KOPT-K1 (cell line): ENCODE results near the gene TRNT1.

Source experiments
- H3K27ac ChIP-seq: fragments of 200-600 bp; sonication (generic); 2 replicates; pipeline ENCODE4 v1.5.1; 2016; ENCODE audit warnings: antibody characterized with exemption, mild to moderate bottlenecking, low read depth, low read length; ENCODE audit not compliant: poor library complexity, severe bottlenecking
- H3K36me3 ChIP-seq: fragments of 200-600 bp; sonication (generic); 2 replicates; pipeline ENCODE4 v1.5.1; 2017; ENCODE audit warnings: antibody characterized with exemption, mild to moderate bottlenecking, low read length, moderate library complexity; ENCODE audit not compliant: insufficient read depth
- H3K9me3 ChIP-seq: fragments of 200-600 bp; sonication (generic); 2 replicates; pipeline ENCODE4 v1.5.1; 2017; ENCODE audit warnings: antibody characterized with exemption, low read length, mild to moderate bottlenecking; ENCODE audit not compliant: insufficient read depth, poor library complexity, severe bottlenecking

Gene TRNT1

DNA sequence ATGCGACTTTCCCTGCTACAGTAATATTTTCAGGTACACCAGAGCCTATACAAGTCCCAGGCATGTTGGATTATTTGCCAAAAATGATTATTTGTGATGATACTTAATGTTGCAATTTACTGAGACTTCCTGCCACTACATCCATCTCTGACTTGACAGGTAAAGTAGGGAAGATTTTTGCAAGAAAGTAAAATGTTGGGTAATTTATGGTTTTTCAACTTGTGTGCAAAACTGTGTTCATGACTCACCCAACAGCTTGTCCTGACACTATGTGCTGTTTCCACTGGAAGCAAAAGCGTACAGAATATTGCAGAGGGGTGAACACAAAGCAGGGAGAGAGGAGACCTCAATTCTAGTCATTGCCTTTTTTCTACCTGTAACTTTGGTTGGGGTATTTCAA lies 58.1 kb downstream of the TRNT1 start:
- Histone ChIP-seq H3K9me3 (peaks cover 5% of the 10 kb centered on the region), H3K36me3 (no peaks in the 10 kb centered on the region), H3K27ac (no peak overlapping the region)

DNA sequence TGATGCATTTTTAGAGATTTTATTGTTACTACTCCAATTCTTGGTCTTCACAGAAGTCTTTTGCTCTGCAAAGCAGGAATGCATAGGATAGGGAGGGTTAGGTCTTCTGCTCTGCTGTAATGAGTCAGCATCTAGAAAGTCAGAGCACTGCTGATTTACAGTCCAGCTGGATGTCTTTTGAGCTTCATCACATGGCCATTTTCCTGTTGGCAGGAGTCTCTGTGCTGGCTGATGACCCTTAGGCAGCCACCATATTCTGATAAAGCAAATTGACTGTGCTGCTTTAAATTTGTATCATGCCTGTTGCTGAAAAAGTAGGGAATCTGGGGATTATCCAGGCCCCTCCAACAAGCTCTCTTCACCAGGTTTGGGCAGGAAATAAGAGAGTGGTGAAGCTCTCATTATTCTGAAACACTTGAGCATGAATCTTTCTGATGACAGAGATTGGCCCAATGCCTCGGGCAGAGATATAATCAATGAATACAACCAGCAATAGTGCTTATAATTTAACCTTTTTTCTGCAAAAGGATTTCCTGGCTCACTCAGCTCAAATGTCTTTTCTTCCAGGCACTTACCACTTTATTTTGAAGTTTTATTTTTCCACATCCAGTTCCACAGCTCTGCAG lies 62.5 kb downstream of the TRNT1 start:
- peaks cover 5% of the 10 kb centered on the region for H3K9me3 ChIP-seq
- H3K36me3 ChIP-seq: no peaks in the 10 kb centered on the region
- H3K27ac ChIP-seq: no peak overlapping the region

- H3K9me3 ChIP-seq: peaks cover 5% of the 10 kb centered on the region
- no peak overlapping the region for H3K27ac ChIP-seq
- H3K36me3 ChIP-seq: no peaks in the 10 kb centered on the region
These were observed 63.2 kb downstream of the TRNT1 start for GRCh38 chr3:3189961-3190360.

GRCh38 chr3:3191675-3192285 lies 65.0 kb downstream of the TRNT1 start:
- H3K9me3 ChIP-seq: peaks cover 3% of the 10 kb centered on the region
- peak overlapping the region; percentile 48 for H3K27ac ChIP-seq
- no peaks in the 10 kb centered on the region for H3K36me3 ChIP-seq

DNA sequence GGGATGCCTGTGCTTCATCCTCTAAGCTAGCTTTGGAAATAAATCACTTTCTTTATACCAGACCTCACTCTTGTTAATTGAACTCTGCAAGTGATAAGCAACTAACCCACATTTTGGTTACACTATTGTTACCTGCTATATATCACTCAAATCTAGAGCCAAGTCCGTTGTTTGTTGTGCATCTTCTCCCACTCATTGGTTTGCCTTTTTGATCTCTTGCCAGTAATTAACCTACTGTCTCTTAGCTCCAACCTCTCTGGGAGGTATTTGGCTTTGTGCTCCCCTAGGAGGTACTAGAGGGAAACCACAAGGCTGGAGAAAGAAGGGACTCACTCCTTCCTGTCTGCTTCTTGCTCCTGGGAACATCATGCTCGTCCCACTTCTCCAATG lies 65.5 kb downstream of the TRNT1 start:
- Histone ChIP-seq H3K9me3 (no peaks in the 10 kb centered on the region), H3K36me3 (no peaks in the 10 kb centered on the region), H3K27ac (peak overlapping the region; percentile 48)

GRCh38 chr3:3194861-3195260 lies 68.1 kb downstream of the TRNT1 start:
- H3K27ac ChIP-seq: no peak overlapping the region
- H3K36me3 ChIP-seq: no peaks in the 10 kb centered on the region

GRCh38 chr3:3196148-3196861 lies 69.6 kb downstream of the TRNT1 start:
- H3K27ac ChIP-seq: no peak overlapping the region
- H3K36me3 ChIP-seq: no peaks in the 10 kb centered on the region
- no peaks in the 10 kb centered on the region for H3K9me3 ChIP-seq

More at GRCh38 chr3:3194861-3195260, 68.1 kb downstream of the TRNT1 start:
- H3K9me3 ChIP-seq: no peaks in the 10 kb centered on the region
